ENCODE data around the gene TBXA2R.

DNA sequence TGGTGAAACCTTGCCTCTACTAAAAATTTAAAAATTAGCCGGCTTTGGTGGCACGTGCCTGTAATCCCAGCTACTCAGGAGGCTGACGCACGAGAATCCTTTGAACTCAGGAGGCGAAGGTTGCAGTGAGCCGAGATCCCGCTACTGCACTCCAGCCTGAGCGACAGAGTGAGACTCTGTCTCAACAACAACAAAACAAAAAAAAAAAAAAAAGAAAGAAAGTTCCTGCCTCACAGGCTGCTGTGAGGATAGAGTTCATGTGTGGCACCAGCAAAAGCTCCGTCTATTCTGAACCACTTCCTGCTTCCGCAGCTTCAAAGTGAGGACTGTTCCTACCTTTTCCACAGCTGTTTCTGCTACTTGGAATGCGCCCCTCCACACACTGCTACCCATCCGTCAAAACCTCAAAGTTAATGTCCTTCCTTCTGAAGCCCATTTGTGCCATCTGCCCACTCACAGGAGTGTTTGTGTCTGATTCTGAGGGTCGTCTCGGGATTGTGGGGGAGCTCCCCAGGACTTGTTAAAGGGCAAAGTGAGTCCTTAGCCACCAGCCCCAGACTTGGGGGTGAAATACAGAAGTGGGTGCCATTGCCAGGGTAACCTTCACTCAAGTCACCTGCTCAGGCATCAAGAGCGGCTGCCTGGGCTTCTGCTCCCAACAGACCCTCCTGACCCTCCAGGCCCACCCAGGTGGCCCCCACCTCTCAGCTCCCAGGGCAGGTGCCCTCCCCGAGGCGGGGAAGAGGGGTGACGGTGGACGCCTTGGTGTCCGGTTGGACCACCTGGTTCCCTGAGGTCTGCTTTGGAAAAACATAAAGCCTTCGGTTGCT lies 52.2 kb downstream of the TBXA2R start:
- TF ChIP-seq, protein P1, sequence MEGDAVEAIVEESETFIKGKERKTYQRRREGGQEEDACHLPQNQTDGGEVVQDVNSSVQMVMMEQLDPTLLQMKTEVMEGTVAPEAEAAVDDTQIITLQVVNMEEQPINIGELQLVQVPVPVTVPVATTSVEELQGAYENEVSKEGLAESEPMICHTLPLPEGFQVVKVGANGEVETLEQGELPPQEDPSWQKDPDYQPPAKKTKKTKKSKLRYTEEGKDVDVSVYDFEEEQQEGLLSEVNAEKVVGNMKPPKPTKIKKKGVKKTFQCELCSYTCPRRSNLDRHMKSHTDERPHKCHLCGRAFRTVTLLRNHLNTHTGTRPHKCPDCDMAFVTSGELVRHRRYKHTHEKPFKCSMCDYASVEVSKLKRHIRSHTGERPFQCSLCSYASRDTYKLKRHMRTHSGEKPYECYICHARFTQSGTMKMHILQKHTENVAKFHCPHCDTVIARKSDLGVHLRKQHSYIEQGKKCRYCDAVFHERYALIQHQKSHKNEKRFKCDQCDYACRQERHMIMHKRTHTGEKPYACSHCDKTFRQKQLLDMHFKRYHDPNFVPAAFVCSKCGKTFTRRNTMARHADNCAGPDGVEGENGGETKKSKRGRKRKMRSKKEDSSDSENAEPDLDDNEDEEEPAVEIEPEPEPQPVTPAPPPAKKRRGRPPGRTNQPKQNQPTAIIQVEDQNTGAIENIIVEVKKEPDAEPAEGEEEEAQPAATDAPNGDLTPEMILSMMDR (conservative IDR thresholded peaks at IDR 0.05; ENCODE audit: low read depth, low read length): no peak
- TF ChIP-seq, protein P2, sequence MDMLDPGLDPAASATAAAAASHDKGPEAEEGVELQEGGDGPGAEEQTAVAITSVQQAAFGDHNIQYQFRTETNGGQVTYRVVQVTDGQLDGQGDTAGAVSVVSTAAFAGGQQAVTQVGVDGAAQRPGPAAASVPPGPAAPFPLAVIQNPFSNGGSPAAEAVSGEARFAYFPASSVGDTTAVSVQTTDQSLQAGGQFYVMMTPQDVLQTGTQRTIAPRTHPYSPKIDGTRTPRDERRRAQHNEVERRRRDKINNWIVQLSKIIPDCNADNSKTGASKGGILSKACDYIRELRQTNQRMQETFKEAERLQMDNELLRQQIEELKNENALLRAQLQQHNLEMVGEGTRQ (IDR thresholded peaks at IDR 0.05; ENCODE audit: low read depth, low read length): no peak
- no peak for TF ChIP-seq POLR2A (IDR thresholded peaks at IDR 0.05; ENCODE audit: low read depth, low read length)
- no peak for TF ChIP-seq FOS (IDR thresholded peaks at IDR 0.05; ENCODE audit: low read depth, low read length)
- TF ChIP-seq, protein P3, sequence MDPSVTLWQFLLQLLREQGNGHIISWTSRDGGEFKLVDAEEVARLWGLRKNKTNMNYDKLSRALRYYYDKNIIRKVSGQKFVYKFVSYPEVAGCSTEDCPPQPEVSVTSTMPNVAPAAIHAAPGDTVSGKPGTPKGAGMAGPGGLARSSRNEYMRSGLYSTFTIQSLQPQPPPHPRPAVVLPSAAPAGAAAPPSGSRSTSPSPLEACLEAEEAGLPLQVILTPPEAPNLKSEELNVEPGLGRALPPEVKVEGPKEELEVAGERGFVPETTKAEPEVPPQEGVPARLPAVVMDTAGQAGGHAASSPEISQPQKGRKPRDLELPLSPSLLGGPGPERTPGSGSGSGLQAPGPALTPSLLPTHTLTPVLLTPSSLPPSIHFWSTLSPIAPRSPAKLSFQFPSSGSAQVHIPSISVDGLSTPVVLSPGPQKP (IDR thresholded peaks at IDR 0.05; ENCODE audit: borderline replicate concordance, low read depth, low read length): no peak
- no peak for TF ChIP-seq RFX5 (IDR thresholded peaks at IDR 0.05; ENCODE audit: low read depth, low read length)
- TF ChIP-seq CEBPB (IDR thresholded peaks at IDR 0.05; ENCODE audit: low read depth, low read length): no peak
- TF ChIP-seq BHLHE40 (IDR thresholded peaks at IDR 0.05; ENCODE audit: low read depth, low read length): no peak
- TF ChIP-seq RAD21 (IDR thresholded peaks at IDR 0.05; ENCODE audit: low read length): no peak
- TF ChIP-seq SMC3 (IDR thresholded peaks at IDR 0.05; ENCODE audit: low read depth, low read length): no peak
